Measurements from ENCODE around the gene SYP.

The SYP gene

DNA sequence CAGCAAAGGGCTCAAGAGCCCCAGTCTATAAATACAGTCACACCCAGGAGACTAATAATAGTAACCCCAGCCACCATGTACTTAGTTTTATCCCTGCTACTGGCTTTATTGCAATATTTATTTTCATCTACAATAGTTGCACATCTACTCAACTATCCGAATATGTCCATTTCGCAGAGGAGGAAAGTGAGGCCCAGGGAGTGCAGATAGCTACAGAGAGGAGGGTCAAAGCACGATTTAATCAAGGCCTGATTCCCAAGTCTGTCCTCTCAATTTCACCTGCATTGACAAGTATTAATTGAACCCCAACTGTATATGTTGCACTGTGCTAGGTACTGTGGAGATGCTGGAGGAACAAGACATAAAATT lies 32.3 kb downstream of the SYP start:
- TF ChIP-seq, protein P1, sequence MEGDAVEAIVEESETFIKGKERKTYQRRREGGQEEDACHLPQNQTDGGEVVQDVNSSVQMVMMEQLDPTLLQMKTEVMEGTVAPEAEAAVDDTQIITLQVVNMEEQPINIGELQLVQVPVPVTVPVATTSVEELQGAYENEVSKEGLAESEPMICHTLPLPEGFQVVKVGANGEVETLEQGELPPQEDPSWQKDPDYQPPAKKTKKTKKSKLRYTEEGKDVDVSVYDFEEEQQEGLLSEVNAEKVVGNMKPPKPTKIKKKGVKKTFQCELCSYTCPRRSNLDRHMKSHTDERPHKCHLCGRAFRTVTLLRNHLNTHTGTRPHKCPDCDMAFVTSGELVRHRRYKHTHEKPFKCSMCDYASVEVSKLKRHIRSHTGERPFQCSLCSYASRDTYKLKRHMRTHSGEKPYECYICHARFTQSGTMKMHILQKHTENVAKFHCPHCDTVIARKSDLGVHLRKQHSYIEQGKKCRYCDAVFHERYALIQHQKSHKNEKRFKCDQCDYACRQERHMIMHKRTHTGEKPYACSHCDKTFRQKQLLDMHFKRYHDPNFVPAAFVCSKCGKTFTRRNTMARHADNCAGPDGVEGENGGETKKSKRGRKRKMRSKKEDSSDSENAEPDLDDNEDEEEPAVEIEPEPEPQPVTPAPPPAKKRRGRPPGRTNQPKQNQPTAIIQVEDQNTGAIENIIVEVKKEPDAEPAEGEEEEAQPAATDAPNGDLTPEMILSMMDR (IDR thresholded peaks at IDR 0.05; ENCODE audit: control extremely low read depth, extremely low read depth, low read depth, missing control alignments), result no peak
- POLR2A ChIA-PET, result no interaction called here
- DNase-seq (ENCODE audit: extremely low spot score), result no peak
- CTCF ChIA-PET, result interaction anchor here (1.7 to 4.1 kb wide), 3 partner anchors 9 to 25 kb away, joined by 7 to 28 read pairs (median 9); no protein-coding TSS in a partner anchor

DNA sequence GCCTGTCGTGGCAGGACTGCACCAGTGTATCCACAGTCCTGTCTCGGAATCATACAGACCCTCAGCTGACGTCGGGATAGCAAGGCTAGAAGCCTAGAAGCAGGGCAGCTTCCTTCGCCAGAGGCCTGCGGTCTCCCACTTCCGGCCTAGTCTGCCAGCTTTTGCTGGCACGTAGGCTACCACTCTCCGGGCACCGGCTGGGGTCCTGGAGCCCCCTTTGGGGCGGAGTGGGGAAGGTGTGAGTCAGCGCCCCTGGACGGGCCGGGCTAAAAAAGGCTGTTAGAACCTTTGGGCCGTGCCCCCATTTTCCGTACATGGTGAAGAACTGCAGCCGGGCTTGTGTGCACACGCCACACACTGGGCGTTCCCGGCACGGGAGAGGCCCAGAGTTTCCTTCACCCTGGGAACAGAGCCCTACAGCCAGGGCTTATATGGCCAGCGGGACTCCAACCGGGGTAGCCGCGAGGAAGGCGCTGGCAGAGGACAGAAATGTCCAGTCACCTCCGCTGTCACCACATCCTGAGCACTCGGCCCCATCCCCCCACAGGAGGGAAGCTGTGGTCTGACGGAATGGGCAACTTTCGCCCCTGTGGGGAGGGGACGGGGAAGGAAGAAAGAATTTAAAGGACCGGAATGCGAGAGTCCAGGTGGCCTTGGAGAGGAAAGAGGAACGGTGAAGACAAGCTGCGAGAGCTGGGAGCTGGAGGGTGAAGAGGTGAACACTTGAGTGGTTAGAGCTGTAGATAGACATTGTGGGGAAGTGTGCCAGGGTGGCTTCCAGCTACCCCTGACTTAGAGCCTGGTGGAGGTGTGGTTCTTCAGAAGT lies 32.9 kb downstream of the SYP start:
- DNase-seq (ENCODE audit: extremely low spot score), result no peak
- TF ChIP-seq, protein P1 (IDR thresholded peaks at IDR 0.05; ENCODE audit: control extremely low read depth, extremely low read depth, low read depth, missing control alignments), result no peak
- POLR2A ChIA-PET, result no interaction called here
- CTCF ChIA-PET, result interaction anchor here (0.9 to 4.1 kb wide), 6 partner anchors 9 to 26 kb away, joined by 3 to 28 read pairs (median 5); no protein-coding TSS in a partner anchor

DNA sequence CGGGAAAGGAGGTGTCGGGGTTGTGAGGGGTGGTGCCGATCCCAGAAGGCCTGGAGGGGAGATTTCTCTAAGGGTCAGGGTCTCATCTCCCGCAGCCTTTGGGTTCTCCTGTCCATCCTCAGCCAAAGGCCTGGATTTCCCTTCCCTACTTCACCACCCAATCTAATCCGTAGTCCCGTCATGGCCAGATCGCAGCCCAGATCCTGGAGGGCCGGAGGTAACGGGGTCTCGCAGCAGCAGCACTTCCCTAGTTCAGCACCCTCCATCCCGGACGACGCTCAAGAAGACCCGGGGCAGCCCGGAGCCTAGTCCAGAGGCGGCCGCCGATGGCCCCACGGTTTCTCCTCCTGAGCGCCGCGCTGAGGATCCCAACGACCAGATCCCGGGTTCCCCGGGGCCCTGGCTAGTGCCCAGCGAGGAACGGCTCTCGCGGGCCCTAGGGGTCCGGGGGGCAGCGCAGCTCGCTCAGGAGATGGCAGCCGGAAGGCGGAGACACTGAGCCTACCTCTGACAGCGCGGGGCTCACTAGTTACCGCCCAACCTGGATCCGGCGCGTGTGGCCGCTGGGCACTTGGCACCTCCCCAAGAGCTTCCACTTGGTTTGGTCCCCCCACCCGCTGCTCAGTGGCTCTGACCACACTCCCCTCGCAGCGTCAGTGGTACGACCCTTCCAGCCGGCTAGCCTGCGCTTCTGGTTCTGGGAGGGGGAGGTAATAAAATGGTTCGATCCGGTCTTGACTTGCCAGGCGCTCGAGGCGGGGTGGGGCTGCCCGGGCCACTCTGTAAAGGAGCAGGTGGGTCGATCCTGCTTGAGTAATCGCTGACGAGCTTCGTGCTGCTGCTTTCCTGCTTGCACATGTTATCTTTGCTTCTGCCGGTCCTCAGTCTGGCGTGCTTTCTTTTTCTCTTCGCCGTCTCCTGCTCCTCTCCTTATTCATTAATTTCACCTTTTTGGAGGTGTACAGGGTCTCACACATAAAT lies 33.8 kb downstream of the SYP start:
- CTCF ChIA-PET, result interaction anchor here (0.9 to 4.1 kb wide), 5 partner anchors 8 to 23 kb away, joined by 3 to 28 read pairs (median 3); no protein-coding TSS in a partner anchor
- TF ChIP-seq, protein P1 (IDR thresholded peaks at IDR 0.05; ENCODE audit: control extremely low read depth, extremely low read depth, low read depth, missing control alignments), result peak; percentile 32
- DNase-seq (ENCODE audit: extremely low spot score), result peak; percentile 43
- POLR2A ChIA-PET, result interaction anchor here (1.2 kb wide), 1 partner anchor 25 kb away, joined by 3 read pairs; no protein-coding TSS in a partner anchor

DNA sequence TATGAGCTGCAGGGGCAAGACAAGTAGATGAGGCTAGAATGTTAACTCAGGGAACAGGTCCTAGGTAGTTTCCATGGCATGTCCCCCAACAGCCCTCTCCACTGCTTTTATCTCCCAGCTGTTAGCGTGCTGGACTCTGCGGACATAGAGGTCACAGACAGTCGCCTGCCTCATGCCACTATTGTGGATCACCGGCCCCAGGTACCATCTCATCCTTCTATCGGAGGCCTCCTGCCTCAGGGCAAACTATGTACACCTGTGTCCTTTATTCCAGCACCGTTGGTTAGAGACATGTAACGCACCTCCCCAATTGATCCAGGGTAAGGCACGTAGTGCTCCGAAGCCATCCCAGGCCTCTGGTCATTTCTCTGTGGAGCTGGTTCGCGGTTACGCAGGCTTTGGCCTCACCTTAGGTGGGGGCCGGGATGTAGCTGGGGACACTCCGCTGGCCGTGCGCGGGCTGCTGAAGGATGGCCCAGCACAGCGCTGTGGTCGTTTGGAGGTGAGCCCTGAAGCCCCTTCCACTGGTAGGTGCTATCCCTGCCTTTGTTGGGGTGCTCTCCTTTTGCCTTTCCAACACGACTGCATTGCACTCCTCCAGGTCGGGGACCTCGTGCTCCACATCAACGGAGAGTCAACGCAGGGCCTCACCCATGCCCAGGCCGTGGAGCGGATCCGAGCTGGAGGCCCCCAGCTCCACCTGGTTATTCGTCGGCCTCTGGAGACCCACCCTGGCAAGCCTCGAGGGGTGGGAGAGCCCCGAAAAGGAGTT lies 35.2 kb downstream of the SYP start:
- TF ChIP-seq, protein P1 (IDR thresholded peaks at IDR 0.05; ENCODE audit: control extremely low read depth, extremely low read depth, low read depth, missing control alignments), result no peak
- ChIA-PET POLR2A (interaction anchor here (1.2 kb wide), 1 partner anchor 26 kb away, joined by 3 read pairs; no protein-coding TSS in a partner anchor), CTCF (interaction anchor here (1.2 to 2.6 kb wide), 3 partner anchors 10 to 30 kb away, joined by 3 to 17 read pairs (median 4); no protein-coding TSS in a partner anchor)
- DNase-seq (ENCODE audit: extremely low spot score), result no peak

DNA sequence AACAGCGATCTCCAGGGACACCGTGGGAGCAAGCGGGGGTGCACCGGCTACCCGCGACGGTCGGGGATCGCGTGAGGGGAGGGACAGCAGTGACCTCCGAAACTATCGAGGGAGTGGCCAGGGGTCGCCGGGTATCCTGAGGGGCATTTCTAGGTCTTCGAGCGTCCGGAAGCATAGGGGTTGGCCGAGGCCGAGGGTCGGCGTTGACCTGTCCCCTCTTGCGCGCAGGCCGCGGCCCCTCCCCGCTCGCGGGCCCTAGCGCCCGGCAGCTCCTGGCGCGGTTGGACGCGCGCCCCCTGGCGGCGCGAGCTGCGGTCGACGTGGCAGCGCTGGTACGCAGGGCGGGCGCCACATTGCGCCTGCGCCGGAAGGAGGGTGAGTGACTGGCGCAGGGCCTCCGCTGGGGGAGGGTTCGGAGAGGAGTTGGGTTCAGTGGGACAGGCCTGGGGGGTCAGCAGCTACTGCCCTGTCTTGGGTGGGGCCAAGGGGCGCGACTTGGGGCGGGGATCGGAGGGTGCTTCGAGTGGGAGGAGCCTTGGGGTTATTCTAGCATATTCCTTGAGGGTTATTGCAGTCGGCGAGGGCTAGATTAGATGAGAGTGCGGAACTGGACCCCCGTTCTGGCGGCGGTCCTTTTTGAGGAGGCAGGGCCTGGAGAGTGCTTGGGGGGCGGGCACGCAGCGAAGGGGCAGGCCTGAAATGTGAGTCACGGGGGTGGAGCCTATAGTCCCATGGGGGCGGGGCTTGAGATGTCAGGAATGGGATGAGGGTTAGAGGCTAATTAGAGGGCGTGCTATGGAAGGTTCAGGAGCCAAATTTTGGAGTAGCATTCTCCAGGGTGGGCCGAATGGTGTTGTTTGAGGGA lies 36.2 kb downstream of the SYP start:
- TF ChIP-seq, protein P1 (IDR thresholded peaks at IDR 0.05; ENCODE audit: control extremely low read depth, extremely low read depth, low read depth, missing control alignments), result peak; percentile 69
- POLR2A ChIA-PET, result no interaction called here
- CTCF ChIA-PET, result interaction anchor here (0.7 to 2.6 kb wide), 7 partner anchors 9 to 122 kb away, joined by 3 to 17 read pairs (median 4); partner anchors contain the start of gene PLP2
- peak; percentile 82 for DNase-seq (ENCODE audit: extremely low spot score)

All from GM10248 (cell line).